Inflammatory macrophage treated with lipopolysaccharide for 1 hour (primary cell): ENCODE results near the gene MYLK3.

Experiments
- DNase-seq, 2 donors: peaks; one replicate each; pipeline ENCODE4 v3.0.0-alpha.2; 2020 to 2022

Gene MYLK3

GRCh38 chr16:46757339-46758050 lies 9.4 kb upstream of the MYLK3 start:
- DNase-seq: no peak

- DNase-seq: no peak
Observed at GRCh38 chr16:46756772-46757171, 8.6 kb upstream of the MYLK3 start.

DNA sequence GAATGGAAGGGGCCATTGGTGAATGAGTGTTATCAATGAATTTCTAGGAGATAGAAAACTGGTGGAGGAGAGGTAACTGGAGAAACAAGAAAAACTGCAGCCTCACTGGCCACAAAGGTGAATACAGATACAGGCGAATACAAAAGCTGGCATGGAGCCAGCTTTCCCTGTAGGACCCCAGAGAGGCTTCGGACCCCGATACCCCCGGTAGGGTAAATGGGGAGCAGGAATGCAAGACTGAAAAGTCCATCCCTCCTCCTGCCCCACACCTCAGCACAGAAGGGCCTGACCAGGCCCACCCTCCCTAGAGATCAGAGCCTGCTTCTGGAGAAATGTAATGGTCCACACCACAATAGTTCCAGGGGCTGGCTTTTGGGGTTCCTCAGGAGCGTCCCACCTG lies 4.9 kb upstream of the MYLK3 start:
- DNase-seq: no peak

DNA sequence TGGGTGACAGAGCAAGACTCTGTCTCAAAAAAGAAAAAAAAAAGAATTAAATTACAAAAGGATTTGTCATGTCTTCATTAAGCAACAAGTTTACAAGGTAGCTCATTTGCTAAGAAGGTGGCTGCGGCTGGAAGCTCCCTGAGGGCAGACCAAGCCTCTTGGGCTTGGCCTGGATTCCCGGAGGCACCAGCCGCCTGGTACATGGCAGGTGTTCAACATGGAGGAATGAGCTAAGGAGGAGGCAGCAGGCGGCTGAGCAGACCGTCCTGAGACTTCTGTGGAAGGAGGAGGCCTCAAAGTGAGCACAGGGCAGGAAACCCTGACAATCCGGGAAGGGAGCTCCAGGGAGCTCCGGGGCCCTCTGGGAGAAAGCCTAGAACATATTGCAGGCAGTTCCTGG lies 3.2 kb upstream of the MYLK3 start:
- DNase-seq: no peak

GRCh38 chr16:46748775-46749705 lies 896 bp upstream of the MYLK3 start:
- no peak for DNase-seq

DNA sequence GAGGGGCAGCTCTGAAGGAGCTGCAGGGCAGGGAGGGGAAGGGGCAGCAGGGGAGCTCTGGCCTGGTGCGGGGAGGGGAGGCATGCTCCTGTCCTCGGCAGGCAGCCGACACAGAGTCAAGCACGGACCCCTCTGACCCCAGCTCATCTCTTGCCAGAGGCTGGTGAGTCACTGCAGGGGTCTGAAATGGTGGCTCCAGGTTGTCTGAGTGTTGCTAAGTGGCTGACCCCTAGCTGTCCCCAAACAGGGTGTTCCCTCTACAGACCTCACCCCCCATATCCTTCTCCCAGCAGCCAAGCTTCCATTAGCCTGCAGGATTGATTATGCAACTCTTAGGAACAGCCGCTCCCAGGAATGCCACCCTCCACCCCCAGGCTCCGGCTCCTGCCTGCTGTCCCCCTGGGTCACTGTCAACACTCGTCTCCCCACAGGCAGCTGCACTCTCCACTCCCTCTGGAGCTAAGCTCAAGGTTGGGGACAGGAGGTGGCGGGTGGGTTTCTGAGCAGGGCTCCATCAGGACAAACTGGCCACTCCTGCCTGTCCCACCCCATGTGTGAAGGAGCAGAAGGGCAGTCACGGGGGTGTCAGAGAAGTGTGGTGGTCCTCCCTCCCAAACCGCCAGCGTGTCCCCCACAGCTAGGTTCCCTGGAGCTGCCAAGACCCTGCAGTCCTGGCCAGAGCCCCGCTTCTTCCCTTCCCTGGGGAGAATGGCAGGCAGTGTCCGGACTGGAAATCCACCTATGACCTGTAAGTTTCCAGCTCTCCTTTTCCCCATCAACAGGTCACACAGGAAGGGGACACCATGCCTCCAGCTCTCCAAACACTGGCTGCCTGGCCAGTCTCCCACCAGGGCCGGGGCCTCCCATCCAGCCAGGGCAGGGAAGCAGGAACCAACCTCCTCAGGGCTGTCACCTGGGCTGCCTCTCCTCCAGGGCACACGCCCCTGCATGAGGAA lies 1.0 kb downstream of the MYLK3 start:
- no peak for DNase-seq

- no peak for DNase-seq
Observed at GRCh38 chr16:46745617-46746016, 2.5 kb downstream of the MYLK3 start.

DNA sequence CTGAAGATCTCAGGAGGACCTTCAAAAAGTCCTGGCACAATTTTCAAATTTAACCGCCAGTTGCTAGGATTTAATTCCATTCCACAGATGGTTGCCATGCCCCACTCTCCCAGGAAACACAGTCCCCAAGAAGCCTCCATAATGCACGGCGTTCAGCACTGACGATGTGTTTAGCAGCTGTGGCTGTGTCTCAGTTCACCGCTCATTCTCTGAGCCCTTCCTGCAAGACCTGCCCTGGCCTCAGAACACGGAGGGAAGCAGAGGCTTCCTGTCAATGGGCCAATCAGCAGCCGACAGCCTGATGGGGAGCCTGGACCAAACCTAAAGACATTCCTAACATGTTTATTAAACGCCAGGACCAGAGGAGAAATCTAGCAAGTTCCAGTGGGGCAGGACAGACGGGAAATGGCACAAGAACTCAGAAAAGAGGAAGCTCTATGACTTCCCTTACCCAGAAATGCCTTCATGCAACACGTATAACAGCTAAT lies 4.9 kb downstream of the MYLK3 start:
- DNase-seq: peak; percentile 46 to 52

GRCh38 chr16:46739934-46740333 lies 8.2 kb downstream of the MYLK3 start:
- DNase-seq: no peak

DNA sequence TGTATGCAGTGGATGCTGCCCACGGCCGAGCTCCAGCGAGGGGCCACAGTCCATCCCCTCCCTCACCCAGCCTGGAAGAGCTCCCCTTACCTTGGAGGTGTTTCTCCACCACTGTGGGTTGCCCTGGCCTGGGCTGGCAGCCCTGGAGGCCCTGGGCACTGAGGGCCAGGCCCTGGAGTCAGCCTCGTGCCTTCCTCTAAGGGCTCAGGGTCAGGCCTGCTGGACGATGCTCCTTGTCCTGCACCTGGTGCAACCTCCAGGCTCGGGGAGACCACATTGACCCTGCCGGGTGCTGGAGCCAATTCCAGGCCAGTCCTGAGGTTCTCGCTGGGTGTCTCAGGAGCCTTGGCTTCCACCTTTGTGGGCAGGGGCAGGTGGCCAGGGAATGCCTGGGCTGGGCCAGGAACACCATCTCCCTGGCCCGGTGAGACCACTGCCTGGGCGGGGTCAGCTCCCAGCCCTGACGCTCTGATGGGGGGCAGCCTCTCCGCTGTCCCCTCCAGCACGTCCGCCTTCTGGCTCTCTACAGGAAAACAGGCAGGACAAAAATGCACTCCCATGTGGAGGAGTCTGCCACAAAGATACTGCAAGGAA lies 10.4 kb downstream of the MYLK3 start:
- DNase-seq: no peak

GRCh38 chr16:46736695-46737094 lies 11.4 kb downstream of the MYLK3 start:
- no peak for DNase-seq

- DNase-seq: no peak
Observed at GRCh38 chr16:46733319-46733830, 14.8 kb downstream of the MYLK3 start.

DNA sequence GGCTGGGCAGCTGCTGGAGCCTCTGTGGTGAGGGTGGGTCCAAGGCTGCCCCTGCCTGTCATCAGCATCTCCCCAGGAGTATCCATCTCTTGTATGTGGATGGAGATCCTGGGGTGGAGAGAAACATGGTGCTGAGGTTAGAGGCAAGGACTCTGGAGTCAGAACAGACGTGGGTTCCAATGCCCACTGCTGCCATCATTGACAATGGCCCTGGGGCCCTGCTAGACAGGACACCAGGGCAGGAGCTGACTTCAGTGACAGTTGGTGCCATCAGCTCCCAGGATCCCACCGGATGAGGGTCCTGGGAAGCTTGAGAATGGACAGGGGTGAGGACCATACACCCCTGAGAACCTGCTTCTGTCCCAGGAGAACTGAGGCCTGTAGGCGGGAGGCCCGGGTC lies 15.6 kb downstream of the MYLK3 start:
- DNase-seq: no peak

- no peak for DNase-seq
Observed at GRCh38 chr16:46731691-46732555, 16.2 kb downstream of the MYLK3 start.

DNA sequence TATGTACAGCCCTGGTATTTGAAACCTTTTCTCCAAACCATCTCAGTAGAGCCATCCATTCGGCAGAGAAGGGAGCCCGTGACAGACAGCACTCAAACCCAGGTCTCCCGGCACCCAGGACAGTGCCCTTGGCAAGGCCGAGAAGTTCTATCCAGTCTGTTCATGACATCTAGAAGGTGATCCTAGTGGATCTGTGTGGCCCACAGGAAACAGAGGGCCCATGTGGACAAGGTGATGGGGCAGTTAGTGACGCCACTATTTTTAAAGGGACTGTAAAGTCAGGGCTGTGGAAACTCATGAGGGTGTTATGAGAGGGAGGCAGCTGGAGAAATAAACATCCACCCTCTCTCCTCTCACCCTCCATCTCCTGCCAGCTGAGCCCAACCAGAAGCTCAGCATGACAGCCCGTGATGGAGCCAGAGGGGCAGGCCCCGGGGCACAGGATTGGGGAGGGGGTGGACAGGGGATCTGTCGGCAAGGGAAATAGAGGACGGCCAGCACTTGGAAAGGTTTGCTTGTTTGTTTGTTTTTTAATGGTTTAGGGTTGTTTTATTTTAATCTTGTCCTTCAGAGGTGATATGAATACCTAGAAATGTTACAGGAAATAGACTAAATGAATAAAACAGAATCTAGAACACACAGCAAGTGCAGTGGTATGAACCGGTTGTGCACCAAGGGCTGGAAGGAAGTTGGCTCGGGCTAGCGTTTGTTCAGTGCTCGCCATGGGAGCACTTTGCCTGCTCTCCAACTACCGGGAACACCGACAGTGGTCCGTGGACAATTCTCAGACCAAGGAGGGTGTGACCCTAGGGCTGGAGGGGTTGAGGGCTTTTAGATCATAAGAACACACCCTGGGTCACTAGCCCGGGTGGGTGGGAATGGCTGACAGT lies 17.1 kb downstream of the MYLK3 start:
- DNase-seq: no peak

GRCh38 chr16:46730126-46730525 lies 18.0 kb downstream of the MYLK3 start:
- DNase-seq: no peak

DNA sequence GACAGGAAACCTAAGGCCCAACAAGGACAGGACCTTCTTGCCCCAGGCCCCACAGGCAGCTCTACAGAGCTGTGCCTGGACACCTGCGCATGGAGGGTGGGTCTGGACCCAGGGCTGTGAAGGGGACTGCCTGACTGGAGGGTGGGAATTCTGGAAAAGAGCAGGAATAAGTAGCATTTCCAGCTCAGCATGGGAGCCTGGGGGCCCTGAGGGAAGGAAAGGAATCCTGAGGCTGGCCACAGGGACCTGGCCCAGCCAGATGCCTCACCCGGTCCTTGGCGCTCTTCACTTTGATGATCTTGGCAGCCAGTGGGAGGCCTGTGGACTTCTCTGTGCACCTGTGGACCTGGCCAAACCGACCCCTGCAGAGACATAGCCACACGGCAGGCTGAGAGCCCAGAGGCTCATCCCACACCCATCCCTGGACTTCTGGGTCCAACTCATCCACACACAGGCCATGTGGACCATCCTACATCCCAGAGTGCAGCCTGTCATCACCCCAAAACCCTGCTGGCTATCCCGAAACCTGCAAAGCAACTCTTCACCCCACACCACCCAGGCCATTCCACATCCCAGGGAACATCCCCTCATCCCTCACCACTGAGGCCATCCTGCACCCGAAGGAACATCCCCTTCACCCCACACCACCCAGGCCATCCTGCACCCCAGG lies 18.7 kb downstream of the MYLK3 start:
- no peak for DNase-seq

GRCh38 chr16:46728806-46729205 lies 19.3 kb downstream of the MYLK3 start:
- no peak for DNase-seq

DNA sequence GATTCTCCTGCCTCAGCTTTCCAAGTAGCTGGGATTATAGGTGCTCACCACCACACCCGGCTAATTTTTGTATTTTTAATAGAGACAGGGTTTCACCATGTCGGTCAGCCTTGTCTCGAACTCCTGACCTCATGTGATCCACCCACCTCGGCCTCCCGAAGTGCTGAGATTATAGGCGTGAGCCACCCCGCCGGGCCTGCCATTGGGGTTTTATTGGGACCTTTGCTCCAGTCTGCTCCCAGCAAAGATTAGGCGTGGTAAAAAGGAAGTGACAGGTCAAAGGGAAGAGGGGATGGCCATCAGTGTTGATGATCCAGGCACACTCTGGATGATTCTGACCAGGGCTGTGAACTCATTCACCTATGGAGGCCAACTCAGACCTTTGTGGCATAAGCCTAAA lies 20.5 kb downstream of the MYLK3 start:
- no peak for DNase-seq

DNA sequence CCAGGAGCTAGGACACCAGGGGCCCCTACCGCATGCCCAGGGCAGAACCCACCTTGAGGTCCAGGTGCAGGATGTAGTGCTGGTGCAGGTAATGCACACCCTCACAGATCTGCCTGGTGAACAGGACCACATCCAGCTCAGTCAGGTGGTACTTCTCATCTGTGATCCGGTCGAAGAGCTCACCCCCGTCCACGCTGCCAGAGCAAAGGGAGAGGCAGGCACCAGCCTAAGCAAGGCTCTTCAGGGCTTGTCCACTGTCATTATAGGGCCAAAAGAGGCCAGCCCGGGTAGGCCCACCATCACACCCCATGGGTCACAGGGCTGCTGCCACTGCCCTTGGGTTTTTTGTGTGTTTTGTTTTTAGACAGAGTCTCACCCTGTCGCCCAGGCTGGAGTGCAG lies 21.0 kb downstream of the MYLK3 start:
- DNase-seq: no peak
